GM19238 (cell line): Measurements from ENCODE around the gene TSPAN32.
"Not testable (repeated sequence)": the region's sequence is repeated elsewhere in the genome, so short reads cannot be mapped to it uniquely, and the experiment has no call there.

Source experiments
- DNase-seq: peaks from one replicate; pipeline ENCODE4 v3.0.0; 2011; ENCODE audit warnings: low spot score; ENCODE audit not compliant: insufficient read length

Gene TSPAN32

DNA sequence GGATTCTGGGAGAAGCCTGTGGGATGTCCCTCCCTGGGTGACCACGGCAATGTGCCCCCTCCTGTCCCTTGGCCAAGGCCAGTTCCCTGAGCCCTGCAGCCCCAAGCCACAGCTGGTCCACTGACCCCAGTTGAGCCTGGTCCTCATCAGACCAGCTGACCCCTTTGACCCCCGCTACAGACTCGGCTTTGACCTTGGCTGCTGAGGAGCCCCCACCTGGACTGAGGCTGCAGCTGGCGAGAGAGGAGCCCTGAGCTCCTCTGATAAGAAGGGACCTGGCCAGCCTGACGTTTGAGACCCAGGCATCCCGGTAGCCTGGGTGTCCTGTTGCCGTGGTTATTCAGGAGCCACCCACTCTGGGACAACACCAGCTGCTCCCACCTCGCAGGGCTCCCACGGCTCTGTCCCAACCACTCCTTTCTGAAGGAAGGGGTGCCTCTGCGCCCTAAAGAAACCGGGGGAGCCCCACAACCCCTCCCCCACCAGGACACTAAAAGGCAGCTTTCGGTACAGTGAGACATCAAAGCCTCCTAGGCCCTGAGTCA lies 34.4 kb upstream of the TSPAN32 start:
- no peak for DNase-seq

DNA sequence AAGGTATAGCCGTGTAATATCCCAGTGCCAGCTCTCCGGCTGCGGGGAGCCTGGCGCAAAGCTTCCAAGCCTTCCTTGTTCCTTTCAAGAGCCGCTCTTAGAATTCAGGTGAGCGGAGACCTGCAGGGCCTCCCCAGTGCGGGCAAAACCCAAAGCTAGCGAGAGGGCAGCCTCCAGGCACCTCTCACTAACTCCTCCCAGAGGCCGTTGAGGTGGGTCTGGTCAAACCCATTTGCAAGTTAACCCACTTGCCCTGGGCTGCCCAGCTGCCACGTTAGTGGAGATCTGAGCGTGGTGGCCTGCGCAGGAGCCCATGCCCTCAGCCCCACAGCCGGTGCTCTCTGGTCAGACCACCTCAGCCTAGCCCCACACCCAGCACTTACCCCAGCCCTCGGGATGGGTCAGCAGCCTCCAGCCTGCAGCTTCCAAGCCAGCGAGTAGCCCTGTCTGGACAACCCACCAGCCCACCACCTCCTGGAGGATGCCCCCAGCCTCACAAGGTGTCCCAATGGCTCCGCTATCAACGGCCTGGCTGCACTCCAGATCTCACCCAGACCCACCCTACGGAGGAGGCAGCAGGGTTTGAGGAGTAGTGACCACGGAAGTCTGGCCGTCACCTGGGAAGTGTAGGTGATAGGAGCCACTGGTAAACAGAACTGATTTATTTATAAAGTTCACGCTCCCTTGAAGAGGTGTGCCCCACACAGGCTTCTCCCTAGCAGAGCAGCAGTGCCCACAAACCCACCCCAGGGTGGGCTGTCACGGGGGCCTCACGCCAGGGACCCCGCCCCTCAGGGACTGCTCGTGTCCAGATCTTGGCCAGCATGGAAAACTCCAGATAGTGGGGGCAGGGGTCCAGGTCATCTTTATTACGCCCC lies 33.7 kb upstream of the TSPAN32 start:
- DNase-seq = no peak

DNA sequence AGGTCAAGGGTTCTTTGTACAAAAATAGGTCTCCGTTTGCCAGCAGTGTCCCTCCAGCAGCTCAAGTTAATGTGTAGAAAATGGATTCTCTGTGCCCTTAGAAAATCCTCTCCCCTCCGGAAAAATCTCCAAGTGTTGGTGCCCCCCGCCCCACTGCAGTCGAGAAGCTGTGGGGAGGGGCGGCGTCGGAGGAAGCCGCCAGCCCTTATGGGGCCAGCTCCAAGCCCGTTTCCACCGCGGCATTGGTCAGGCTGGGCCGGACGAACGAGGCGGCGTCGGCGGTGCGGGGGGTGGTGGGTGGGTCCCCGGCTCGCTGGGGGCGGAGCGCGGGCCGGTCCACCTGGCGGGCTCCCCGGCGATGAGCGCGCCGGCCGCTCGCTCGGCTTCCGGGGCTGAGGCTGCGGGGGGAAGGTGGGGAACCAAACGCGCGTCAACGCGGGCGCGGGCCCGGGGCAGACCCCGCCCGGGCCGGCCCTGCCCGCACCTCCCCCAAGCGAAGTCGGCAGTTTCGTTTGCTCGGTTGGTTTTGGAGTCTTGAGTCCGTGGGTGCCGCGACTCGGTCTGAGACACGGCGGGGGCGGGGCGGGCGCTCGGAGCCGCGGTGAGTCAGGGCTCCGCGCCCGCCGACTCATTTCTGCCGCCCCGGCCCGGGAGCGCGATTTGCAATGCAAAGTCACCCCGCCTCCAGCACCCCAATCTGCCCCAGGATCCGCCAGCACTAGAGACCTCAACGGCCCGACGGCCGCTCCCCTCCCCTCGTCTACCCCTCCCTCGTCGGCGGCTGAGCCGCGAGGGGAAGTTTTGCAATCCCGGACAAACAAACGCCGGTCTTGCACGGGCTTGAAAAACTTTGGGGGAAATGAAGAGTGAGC lies 32.8 kb upstream of the TSPAN32 start:
- DNase-seq = no peak

DNA sequence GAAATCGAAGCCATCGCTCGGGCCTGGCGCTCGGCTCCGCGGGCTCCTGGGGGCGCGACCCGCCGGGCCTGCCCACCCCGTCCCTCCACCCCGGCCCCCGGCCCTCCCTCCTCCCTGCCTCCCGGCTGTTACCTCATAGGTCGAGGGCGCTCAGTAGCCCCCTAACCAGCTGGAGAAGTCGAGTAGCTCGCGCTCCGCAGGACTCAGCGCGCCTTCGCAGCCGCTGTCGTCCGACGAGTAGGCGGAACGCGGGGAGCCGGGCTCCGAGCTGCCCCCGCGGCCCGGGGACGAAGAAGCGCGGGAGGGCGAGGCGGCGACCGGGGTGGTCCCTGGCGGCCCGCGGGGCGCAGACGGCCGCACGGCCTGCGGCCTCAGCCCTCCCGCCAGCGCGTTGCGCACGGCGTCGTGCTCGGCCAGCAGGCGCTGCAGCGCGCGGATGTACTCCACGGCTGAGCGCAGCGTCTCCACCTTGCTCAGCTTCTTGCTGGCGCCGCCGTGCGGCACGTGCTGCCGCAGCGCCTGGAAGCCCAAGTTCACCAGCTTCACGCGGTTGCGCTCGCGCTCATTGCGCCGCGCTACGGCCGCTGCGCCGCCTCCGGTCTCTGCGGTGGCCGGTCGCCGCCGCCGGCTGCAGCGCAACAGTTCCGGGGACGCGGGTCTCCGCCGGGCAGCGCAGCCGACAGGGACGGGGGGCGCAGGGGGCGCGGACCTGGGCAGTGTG lies 32.1 kb upstream of the TSPAN32 start:
- no peak for DNase-seq

DNA sequence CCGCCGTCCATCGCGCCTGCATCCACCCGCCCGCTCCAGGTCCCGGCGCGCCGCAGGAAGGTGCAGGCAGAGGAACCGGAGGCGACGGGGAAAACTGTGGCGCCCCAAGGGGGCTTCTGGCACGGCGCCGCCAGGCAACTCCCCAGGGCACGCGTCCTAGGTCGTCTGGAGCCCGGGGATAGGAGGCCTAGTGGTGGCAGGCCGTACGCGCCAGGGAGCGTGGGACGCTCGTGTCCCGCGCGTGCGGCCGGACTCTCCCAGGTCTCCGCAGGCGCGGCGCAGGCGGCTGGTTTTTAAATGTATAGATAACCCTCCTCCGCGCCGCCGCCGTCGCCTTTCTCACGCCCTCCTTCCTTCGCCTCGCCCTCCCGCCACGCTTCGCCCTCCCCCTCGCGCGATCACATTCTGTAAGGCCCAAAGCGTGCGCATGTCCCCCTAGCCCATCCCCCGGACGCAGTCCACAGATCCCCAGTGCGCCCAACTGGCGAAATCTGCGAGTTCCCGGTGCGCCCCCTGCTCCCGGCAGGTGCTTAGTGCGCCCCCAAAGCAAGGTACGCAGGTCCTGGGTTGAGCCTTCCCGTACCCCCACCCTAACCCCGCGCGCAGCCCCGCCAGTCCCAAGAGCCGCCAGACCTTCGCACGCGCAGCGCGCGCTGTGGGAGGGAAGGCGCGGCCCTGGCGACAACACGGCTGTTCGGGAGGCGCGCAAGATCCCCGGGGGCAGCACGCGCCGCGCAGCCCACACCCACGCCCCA lies 31.3 kb upstream of the TSPAN32 start, which contains the start of gene ASCL2:
ASCL2 (minus strand) TSS at position 267 of the 755 bp plus-strand sequence; CDS start at position 11, 256 bp downstream.
- DNase-seq = no peak

DNA sequence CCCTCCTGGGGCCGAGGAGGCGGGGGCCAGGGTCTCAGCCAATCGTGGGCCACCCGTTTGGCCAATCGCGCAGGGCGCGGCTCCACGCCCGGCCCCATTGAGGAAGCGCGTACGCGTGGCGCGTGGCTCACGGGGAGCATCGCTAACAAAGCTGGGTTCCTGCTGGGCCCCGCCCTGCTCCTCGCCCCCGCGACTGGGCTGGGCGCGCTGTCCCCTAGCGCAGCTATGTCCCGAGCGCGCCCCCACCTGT lies 30.8 kb upstream of the TSPAN32 start:
- no peak for DNase-seq

DNA sequence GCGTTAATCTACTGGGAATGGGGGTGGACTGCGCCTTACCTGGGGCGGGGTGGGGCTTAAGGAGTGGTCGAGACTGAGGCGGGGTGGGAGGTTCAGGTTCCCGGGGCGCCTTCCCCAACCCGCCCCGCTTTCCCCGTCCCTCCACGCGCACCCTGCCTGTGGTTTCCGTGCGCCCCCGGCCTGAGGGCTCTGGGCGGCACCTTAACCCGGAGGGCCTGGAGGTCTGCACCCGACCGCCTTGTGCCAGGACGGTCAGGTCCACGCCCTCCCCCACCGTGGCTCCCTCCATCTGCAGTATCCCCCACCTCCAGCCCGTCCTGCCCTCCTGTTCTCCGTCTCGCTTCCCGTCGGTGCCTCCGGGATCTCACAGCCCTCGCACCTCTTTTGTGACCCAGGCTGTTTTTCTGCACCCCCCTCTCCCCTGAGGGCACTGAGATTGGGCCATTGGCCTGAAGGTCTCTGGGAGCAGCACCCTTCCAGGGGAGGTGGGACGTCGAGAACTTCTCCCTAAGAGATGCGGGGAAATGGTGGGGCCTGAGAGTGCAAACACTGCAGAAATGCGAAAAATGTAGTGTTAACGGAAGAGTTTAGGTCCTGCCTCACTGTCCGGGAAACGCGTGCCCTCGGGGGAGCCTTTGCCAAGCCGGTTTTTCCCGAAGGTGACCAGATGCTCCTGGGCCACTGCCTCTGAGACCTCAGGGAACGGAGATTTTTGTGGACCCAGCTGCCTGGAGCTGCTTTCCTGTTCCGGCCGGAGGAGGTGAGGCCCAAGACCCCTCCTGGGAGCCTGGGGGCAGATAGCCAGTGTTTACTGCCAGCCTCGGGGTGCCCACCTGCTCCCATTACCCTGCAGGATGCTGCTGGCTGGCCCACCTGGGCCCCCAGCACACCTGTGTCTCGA lies 30.2 kb upstream of the TSPAN32 start:
- DNase-seq = no peak

DNA sequence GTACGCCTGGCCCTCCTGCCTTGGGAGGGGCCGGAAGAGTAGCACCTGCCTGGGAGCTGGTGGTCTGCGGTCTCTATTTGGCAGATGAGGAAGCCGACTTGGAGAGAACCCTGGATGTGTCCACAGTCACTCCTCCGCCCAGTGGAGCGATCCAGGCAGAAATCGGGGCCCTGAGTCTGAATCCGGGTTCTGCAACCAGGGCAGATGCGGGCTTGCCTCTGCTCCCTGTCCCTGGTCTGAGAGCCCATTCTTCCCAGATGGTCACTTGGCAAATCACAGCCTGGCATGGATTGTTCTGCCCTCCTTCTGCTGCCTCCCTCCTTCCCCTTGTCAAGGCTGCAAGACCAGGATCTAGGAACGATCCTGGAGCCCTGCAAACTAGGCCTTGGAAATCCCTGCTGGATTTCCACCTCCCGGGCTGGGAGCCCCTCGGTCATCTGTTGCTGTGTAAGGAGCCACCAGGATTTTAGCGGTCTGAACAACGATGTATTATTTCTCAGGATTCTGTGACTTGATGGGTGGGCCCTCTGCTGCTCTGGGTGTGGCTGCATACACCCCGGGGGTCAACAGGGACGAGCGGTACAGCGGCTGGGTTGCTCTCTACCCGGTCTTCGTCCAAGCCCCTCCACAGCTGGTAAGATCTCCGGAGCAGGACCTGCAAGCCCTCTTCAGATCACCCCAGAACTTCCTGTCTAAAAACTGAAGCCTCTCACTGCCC lies 29.4 kb upstream of the TSPAN32 start:
- DNase-seq = no peak

DNA sequence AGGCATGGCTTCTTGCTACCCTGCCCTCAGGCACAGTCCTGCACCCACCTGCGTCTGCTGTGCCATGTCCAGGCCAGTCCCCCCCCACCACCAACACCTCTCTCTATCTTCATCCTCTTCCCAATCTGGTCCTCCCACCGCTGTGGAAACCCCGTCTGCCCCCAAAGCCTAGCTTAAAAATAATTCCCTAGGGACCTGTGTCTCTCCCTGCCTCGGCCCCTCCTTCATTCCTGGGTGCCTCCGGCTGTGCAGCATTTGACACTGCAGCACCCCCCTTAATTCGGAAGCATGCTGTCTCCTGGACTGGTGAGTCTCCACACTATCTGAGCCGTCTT lies 28.9 kb upstream of the TSPAN32 start:
- no peak for DNase-seq

DNA sequence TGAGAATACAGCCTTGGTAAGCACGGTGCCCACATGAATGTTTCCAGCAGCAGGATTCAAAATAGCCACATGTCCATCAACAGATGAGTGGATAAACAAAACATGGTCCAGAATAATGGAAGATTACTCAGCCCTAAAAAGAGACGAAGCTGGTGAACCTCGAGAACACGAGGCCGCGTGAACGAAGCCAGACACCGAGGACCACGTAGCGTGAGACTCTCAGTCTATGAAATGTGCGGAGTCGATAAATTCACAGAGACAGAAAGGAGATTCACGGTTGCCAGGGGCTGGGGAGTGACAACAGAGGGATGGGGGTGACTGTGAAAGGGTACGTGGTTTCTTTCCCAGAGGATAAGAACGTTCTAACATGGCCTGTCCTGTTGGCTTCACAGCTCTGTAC lies 28.5 kb upstream of the TSPAN32 start:
- DNase-seq = no peak

DNA sequence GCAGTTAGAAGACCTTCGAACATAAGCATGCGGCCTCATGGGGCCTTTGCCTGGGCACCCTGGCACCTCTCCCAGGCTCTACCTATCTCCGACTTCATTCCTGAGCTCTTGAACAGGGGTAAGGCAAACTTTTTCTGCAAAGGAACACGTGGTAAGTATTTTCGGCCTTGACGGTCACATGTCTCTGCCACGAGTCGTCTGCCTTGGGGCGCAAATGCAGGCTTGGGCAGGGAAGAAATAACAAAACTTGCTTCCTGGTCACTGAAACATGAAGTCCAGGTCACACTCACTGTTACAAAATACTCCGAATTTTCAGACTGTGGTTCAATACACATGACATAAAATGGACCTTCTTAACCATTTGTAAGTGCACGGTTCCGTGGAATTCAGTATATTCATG lies 28.0 kb upstream of the TSPAN32 start:
- DNase-seq = no peak

DNA sequence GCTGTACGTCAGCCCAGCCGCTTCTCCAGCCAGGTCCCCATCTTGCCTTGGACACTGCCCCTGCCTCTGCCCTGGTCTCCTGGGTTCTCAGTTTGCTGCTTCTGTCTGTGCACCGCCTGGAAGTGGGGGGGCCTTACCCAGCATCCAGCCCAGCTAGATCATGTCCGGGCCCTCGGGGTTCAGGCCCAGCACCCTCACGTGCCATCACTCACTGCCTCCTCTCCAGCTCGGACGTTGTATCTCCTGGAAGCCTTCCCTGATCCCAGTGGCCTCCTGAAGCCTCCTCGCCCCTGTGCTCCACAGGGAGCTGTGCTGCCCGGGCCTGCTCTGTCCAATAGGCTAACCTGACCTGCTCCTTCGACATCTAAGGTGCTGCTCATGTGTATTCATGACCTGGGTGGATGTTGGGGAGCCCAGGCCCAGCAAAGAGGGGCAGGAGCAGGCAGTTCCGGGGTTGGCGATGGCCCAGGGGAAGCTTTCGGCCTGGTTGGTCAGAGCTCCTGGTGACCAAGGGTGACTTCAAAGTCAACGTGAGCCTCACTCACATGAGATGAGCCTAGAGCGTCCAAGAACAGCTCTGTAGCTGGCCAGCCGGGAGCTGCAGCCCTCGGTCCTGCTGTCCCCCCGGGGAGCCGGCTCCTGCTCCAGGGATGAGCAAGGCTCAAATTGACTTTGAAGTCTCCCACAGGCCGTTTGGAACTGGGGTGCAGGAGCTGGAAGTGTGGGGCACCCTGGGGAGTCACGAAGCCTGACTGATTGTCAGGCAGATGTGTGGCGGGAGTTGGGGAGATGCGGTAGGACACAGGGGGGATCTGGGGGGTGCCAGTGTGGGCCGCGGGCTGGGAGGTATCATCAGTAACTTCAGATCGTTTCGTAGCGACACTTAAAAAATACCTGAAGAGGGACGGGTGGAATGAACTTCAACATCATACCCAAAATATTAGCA lies 26.2 kb upstream of the TSPAN32 start:
- no peak for DNase-seq

DNA sequence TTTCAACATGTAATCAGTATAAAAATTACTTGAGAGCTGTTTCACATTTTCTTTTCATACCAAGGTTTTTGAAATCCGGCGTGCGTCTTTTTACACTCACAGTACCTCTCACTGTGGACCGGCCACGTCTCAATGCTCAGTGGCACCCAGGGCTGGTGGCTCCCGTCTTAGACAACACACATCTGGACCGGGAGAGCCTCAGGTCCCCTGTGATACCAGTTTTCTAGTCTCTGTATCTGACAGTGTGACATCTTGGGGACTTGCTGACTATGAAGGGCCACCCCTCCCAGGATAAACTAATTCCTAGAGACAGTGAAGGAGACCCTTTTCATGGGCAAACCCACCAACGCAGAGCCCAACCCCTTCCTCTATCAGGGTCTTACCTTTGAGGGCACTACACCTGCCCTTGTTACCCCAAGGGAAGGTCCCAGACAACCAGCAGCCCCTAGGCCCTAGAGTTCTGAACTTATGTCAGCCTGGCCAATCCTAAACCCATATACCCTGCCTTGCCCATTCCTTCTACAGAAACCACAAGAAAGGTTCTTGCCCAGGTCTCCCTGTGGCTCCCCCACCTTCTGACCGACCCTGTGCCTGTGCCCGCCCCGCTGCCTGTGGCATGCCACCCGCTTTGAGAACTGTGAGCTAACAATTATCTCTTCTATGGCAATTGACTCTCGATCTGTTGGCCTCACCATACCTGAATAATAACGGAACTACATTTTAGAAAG lies 25.4 kb upstream of the TSPAN32 start:
- no peak for DNase-seq

DNA sequence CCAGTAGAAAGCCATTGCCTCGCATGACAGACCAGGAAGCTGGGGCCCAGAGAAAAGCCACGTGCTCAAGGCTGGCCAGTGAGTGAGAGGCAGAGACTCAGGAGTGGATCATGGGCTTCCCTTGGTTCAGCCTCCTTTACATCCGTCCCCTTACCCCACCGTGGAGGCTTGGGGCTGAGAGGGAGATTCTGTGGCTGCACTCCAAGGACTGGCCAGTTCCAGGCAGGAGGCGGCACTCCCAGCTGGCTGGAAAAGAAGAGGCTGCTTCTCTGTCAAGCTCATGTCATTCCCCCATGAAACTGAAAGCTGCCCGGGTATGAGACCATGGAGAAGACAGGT lies 24.8 kb upstream of the TSPAN32 start:
- DNase-seq = no peak

DNA sequence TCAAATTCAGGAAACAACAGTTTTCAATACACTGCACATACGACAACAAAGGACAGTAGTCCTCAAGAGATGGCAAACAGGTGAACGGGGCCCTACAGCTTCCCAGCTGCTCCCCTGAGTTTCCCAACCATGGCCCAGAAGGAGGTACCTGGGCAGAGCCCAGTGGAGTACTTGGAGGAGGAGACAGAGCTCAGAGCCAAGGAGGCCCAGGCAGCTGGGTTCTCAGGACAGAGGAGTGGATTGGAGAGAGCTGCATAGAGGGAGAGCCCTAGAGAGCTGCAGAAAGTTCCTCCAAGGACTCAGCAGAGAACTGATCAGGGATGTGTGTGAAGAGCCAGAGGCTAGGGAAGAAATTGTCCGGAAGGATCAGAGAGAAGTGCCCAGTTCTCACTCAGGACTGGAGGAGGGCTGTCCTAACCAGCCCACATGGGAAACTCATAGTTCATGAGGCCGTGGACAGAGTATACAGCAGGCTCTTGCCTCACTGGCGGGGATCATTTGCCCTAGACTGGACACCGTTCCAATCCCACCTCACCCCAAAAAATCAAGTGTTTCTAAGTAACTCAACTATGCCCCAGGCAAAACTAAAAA lies 23.8 kb upstream of the TSPAN32 start:
- no peak for DNase-seq

DNA sequence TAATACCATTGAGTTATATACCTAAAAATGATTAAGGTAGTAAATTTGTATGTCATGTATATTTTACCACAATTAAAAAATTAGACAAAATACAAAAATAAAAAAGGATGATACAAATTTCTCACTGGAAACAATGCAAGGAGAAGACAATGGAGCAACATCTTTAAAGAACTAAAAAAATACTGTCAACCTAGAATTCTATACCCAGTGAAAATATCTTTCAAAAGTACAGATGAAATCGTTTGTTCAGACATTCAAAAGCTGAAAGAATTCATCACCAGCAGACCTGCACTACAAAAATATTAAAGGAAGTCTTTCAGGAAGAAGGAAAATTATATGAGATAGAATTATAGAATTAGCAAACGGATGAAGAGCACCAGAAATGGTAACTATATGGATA lies 21.6 kb upstream of the TSPAN32 start:
- no peak for DNase-seq

DNA sequence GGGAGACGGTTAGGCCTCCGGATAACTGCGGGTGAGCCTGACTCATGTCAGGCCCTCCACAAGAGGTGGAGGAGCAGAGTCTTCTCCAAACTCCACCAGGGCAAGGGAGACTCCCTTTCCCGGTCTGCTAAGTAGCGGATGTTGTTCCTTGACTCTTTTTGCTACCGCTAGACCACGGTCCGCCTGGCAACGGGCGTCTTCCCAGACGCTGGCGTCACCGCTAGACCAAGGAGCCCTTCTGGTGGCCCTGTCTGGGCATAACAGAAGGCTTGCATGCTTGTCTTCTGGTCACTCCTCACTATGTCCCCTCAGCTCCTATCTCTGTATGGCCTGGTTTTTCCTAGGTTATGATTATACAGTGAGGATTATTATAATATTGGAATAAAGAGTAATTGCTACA lies 15.5 kb upstream of the TSPAN32 start:
- not testable (repeated sequence) for DNase-seq
